GM19193 (cell line): ENCODE measurements around the gene TBC1D7.

Experiments used
- POLR2A ChIP-seq: IDR thresholded peaks from 4 replicates; pipeline ENCODE4 v1.6.1; 2011; ENCODE audit not compliant: insufficient read depth, insufficient read length; ENCODE audit errors: extremely low read depth

TBC1D7 gene

DNA sequence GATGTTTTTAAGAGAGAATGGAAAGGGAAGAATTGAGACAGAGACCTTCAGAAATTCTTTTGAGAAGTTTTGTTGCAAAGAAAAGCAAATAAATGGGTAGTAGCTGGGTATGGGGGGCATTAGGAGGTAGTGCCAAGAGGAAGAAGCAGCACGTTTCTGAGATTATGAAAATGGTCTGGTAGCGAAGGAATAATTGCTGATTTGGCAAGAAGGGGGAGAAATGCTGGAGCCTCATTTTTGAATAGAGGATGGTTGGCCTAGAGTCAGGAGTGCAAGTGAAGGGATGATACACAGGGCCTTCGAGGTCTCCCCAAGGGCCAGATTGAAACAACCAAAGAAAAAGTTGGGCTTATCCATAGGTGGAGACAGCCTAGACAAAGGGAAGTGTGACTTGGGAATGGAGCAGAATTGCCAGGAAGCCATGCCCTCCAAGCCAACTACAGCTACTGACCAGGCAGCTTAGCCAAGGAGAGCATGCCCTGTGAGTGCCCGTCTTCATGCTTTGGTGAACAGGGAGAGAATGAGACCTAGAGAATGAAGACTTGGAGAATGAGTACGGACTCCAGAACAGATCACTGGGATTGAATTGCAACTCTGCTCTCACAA, 14.2 kb upstream of the TBC1D7 start:
- no peak for TF ChIP-seq POLR2A

GRCh38 chr6:13339863-13340630, 11.7 kb upstream of the TBC1D7 start:
- TF ChIP-seq POLR2A: no peak

- TF ChIP-seq POLR2A: no peak
Observed at GRCh38 chr6:13338038-13338437, 9.7 kb upstream of the TBC1D7 start.

GRCh38 chr6:13336553-13336952, 8.2 kb upstream of the TBC1D7 start:
- TF ChIP-seq POLR2A: no peak

GRCh38 chr6:13334953-13335352, 6.6 kb upstream of the TBC1D7 start:
- TF ChIP-seq POLR2A: no peak

GRCh38 chr6:13332349-13332706, 4.0 kb upstream of the TBC1D7 start:
- TF ChIP-seq POLR2A: no peak

DNA sequence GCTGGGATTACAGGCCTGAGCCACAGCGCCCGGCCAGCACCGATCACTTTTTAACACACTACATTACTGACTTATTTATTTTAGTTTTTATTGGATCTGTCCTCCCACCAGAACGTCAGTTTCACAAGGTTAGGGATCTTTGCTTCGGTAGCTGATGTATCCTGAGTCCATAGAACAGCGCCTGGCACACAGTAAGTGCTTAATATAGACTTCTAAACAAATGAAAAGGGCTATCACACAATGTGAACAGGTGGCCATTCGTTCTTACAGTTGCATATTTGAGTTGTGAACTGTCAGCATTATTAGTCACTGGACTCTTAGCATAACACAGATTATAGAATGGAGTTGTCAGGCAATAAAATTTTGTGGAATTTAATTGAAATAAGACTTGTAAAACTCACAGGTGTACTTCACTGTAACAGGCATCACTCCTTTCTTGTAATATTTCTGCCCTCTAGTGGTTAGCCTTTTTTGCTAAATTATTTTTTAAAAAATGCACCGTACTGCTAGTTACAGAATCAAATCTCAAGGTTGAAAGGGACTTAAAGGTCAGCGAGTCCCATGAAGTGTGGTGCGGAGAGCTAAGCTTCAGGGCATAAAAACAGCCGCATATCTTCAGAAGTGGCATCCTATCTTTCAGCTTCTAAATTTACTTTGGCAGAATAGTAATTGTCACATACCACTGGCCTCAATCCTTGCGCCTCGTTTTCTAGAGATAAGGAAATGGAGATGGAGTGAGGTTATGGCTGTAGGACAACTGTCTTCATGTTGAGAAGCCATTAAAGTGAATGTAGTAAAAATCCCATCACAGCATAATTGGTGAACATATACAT, 3.4 kb upstream of the TBC1D7 start:
- TF ChIP-seq POLR2A: no peak

DNA sequence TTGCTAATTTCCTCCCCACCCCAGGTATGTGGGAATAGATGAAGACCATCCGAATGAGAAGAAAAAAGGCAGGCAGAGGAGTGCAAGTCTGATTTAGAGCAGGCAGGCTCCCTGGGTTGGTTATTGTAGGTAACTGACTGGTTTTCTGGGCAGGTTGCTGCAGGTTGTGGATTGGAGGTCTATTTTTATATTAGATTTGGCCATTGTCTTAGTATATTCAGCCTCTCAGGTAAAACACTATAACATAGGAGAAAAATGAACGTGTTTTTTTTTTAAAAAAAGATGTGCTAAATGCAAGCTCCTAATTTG, 492 bp upstream of the TBC1D7 start:
- no peak for TF ChIP-seq POLR2A

- no peak for TF ChIP-seq POLR2A
Observed at GRCh38 chr6:13327691-13328075, 654 bp downstream of the TBC1D7 start.

- TF ChIP-seq POLR2A: no peak
Observed at GRCh38 chr6:13319891-13320564, 8.3 kb downstream of the TBC1D7 start.

GRCh38 chr6:13318821-13319220, 9.5 kb downstream of the TBC1D7 start:
- TF ChIP-seq POLR2A: no peak

GRCh38 chr6:13315896-13316295, 12.4 kb downstream of the TBC1D7 start:
- no peak for TF ChIP-seq POLR2A

GRCh38 chr6:13314806-13315205, 13.5 kb downstream of the TBC1D7 start:
- TF ChIP-seq POLR2A: no peak

GRCh38 chr6:13311155-13311554, 17.2 kb downstream of the TBC1D7 start:
- no peak for TF ChIP-seq POLR2A

GRCh38 chr6:13308332-13308731, 20.0 kb downstream of the TBC1D7 start:
- TF ChIP-seq POLR2A: no peak

DNA sequence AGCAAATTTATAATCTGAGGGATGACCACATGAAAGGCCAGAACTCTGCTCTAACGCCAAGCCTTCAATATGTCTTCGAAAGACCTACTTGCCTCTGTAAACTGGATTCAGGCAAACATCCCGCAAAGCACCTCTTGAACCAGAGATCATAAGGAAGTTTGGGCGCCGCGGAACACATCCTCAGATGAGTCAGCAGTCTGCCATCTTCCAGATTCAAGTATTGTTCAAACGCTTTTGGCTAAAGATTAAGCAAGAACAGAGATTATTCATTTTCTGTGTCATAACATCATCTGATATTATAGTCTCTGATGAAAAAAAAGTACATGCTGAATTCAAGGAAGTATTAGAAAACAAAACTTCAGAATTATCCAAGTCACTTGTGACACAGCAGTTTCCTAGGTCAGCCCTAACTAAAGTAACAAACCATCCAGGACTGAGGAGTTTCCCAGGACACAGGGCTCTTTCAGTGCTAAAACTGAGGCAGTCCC, 20.8 kb downstream of the TBC1D7 start:
- TF ChIP-seq POLR2A: no peak

GRCh38 chr6:13305791-13306190, 22.5 kb downstream of the TBC1D7 start:
- no peak for TF ChIP-seq POLR2A
